Measurements from ENCODE around the gene ARID5B.
"Not testable (repeated sequence)": the region's sequence is repeated elsewhere in the genome, so short reads cannot be mapped to it uniquely, and the experiment has no call there.

ARID5B gene

DNA sequence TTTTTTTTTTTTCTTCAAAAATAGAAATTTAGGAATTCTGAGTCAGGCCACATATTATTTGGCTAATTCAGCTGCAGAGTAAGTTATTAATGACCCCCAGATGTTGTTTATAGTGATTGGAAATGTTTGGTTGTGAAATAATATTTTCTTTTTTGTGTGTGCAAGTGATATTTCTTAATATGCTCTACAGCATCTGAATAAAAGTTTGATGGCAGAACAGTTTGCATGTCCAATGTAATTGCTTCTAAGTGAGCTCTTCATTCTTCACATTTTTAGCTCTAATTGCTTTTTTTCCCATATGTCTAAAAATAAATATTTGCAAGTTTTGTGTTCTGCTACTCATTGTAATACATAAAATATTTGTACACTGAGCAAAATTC lies 116.0 kb downstream of the ARID5B start:
- DNase-seq, result no peak

DNA sequence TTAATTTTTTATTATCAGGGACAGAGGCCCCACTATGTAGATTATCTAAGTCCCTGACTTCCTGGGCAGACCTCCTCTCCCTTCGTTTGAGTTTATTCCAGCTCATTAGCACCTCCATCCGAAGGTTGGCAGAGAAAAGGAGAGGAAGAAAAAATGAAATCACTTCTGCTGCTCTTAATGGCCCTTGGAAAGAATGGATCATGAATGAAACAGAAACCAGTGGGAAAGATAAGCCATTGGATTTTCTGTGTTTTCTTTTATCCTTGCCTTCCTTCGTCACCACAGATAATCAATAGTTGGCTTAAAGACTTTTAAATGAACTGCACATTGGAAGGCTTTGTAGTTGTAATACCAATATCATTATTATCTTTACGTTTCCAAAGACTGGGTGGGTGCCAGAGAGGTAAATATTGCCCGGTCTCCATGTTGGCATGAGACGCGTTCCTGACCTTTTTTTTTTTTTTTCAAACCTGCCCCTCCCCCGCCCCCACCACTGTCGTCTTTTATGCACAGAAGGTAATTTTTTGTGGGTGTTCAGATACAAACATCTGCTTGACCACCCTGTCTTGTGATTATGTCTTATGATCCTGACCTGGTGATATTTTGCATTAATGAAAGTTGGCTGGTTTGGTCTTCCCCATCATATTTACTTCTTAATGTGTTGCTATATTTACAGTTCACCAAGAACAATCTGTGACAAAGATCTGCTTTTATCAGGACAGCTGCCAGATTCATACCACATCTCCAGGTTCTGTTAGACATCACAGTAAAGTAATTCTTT lies 116.8 kb downstream of the ARID5B start:
- DNase-seq, result no peak

- DNase-seq, result no peak
These were observed 117.7 kb downstream of the ARID5B start for GRCh38 chr10:62019013-62019684.

- no peak for DNase-seq
These were observed 118.3 kb downstream of the ARID5B start for GRCh38 chr10:62019685-62020359.

DNA sequence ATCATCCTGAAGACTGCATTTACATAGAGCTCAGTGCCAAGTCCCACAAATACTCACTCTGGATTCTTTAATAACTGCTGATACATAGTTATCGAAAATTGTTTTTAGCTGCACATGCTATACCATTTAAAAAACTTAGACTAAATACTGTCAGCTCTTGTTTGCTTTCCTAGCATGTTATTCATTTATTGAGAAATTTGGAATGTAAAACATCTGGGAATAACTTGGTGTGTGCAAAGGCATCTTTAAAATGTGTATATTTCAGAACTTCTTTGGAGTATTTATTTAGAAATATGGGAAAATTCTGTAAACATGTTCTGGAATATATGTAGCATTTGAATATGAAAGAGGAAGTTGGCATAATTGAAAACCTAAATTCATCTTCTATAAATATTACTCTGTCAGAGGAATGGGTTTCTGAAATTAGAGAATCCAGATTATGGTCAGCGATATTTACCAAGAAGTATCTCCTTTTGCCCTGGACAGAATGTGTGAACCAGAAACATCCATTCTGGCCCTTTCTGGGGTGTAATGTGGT lies 119.7 kb downstream of the ARID5B start:
- no peak for DNase-seq

GRCh38 chr10:62021978-62022802 lies 120.7 kb downstream of the ARID5B start:
- no peak for DNase-seq

DNA sequence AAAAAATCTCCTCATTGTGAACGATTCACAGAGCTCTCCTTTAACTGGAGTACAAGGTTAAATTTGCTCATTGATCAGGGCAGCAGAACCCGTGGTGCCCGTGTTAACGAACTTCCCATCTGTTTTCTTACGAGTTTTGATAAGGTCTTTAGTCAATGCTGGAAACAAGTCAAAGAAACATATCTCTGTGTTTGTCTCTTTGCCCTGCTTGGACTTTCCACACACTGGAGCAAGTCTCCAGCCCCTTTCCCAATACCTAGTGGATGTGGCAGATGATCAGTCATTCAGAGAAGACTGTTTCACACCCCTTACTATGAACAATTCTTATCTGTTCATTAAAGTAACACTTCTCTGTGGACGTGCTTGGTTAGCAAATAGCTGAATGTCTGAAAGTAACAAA lies 121.3 kb downstream of the ARID5B start:
- no peak for DNase-seq

GRCh38 chr10:62023329-62023728 lies 121.8 kb downstream of the ARID5B start:
- DNase-seq, result no peak

DNA sequence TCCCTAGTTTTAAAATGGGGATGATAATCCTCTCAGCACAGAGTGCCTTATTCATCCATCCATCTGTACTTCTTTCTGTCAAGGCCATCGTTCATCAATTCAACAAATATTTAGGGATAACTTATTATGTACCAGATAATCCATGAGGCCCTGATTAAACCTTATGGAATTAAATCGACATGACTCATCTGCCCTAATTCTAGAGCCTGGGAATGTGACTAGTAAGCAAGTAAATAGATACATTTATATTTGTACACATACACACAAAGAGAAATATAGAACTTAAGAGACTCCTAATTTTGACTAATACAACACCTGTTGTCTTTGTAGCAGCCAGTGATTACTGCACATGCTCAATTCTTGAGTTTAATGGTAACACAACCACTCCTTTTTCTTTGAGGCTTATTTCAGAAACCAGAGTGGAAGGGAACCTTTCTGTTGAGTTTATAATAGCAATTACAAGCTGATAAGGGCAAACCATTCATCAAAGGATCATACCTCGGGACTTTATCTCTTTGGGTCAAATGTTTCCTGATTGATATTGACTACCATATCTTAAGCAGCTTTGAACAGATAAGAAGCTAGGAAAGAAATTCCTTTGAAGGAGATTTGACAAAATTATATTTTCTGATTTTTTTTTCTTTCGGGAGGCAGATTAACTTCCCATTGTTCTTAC lies 122.7 kb downstream of the ARID5B start:
- DNase-seq, result no peak

- DNase-seq, result no peak
These were observed 123.8 kb downstream of the ARID5B start for GRCh38 chr10:62025134-62025794.

DNA sequence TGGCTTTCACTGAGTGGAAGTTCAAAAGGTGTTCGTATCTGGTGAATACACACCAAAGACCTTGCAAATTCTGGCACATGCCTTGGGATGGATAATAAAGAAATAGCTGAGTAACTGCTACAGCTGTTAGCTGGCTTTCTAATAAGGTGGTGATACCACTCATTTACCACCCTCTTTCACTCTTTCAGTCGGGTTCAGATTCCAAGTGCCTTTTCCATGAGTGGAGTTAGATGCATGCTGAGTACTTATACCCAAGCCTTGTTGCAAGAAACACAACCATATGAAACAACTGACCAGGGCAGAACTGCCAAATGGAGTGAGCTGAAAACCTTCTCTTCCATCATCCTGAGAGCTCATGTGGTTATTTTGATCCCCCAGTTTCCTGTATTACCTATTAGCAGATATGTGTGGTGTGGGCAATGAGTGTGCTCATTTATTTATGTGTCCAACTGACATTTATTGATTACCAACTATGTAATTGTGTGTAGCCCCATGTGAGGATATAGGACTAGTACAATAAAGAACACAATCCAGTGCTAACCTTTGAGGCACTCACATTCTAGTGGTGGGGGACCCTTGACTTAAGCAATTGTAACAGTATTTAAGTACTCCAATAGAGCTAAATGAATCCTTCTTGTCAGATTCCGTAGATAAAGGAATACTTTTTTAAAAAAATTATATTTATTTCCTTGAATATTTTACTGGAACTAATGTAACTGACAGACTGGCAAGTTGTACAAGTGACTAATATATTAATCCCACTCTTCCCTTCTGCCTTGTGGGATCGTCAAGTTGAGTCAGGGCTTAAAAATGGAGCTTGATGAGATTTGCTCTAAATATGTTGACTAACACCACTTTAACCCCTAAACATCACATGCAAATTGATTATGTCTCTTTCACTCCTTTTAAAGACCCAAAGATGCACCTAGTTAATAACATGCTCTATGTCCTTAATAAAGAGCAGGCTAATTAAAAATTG lies 124.7 kb downstream of the ARID5B start:
- DNase-seq, result no peak

GRCh38 chr10:62027841-62028501 lies 126.5 kb downstream of the ARID5B start:
- no peak for DNase-seq

DNA sequence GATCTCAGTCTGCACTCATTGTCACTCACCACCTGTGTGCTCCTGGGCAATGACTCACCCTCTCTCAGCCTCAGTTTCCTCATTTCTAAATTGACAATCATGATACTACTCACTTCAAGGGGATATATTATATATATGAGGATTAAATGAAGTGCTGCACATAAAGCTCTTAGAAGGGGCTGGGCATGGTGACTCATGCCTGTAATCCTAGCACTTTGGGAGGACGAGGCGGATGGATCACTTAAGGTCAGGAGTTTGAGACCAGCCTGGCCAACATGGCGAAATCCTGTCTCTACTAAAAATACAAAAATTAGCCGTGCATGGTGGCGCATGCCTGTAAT lies 127.0 kb downstream of the ARID5B start:
- not testable (repeated sequence) for DNase-seq

- DNase-seq, result no peak
These were observed 127.9 kb downstream of the ARID5B start for GRCh38 chr10:62029401-62029800.

- DNase-seq, result no peak
These were observed 130.0 kb downstream of the ARID5B start for GRCh38 chr10:62031507-62031906.

DNA sequence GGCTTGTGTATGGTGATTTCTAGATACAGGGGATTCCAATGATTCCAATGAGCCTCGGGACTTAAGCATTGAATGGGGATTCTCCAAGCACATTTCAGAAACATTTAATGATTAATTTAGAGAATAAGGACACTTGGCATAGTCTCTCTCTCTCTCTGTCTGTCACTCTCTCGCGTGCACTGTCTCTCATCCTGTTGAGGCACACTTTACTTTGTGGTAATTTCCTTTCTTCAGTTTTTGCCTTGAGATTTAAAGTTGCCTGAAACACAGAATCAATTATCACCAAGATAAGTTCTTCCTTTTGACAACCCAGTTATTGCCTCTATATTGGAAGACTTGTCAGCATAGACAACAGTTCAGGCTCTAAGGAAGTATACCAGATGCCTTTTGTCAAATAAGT lies 131.6 kb downstream of the ARID5B start:
- DNase-seq, result no peak

DNA sequence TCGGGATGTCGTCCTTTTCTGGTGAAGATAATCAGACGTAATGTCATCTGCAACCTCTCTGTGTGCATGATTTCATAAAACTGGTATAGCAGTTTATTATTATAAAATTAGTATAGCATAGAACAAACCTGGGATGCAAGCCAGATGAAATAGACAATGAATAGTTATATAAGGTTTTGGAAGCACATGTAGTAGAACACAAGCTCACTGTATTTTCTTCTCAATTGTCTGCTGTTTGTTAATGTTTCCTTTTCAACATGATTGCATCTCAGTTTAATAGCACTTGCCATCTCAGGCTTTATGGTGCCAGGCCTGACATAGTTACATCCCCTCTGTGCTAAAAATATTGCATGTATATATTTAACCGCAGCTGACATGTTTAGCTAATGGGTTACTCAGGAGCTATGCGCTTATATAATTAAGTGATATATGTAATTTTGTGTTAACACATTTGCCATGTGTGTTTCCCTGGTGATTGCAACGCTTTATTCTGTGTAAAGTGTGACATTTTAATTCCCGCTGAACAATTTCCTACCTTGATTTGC lies 132.7 kb downstream of the ARID5B start:
- DNase-seq, result no peak

DNA sequence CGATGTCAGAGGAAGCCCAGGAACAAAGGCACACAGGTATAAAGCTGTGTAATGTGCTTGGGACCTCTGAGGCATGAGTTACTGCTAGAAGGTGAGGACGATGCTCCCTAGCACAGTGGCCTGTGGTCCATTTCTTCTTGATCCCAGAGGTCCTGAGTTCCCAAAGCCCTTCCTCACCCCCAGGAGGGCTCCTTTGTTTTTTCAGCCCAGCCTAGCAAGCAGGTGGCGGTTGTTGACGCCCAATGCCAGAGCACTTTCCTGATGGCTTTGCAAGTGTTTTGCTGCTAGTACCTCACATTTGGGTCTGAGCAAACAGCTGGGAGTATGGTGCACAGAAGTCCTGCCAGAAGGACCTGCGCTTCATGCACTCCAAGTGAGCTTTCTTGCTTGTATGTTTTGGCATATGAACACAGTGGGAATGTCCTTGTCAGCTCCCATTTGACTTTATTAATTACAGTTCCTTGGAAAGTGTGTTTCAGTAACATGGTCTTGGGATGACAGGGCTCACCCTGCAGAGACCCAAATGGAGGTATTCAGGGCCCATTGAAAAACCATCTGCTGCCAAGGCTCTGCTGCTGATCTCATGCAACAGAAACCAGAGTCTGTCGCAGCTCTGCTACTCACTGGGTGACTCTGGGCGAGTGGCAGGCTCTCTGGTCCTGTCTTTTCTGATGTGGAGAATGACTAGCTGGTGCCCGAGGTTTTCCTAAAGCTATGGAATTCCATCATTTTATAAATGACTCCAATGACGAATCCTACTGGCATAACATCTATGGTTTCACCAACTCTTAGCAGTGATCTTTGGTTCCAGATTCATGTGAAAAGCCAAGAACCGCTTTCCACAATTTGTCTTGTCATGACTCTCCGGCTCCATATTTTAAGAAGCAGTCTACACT lies 134.9 kb downstream of the ARID5B start:
- DNase-seq, result no peak

All from activated CD8-positive, alpha-beta memory T cell treated with anti-CD3 and anti-CD28 coated beads, Interleukin-2, amount 50 U/mL, for 48 hours (primary cell).